H9 (cell line): Measurements from ENCODE around the gene SLC9A2. TPM values are rescaled to one million over a fixed set of nuclear protein-coding genes. Genes with fewer than 3 reads are reported as not detected.

Source experiments
- DNase-seq: peaks from one replicate; pipeline ENCODE4 v3.0.0-alpha.2; 2017
- H2AFZ ChIP-seq: one replicate; pipeline ENCODE4 v1.6.1; 2013; ENCODE audit warnings: mild to moderate bottlenecking, low read length, control low read depth, moderate library complexity
- H2AK5ac ChIP-seq: 2 replicates; pipeline ENCODE4 v1.6.1; 2013; ENCODE audit warnings: low read length, control low read depth, mixed read lengths; ENCODE audit not compliant: insufficient read length
- H2BK120ac ChIP-seq: one replicate; pipeline ENCODE4 v1.6.1; 2013; ENCODE audit warnings: low read depth, mild to moderate bottlenecking, low read length, control low read depth, inconsistent platforms; ENCODE audit not compliant: poor library complexity, severe bottlenecking
- H2BK12ac ChIP-seq: 2 replicates; pipeline ENCODE4 v1.6.1; 2013; ENCODE audit warnings: low read length, control low read depth, mixed read lengths, low read depth; ENCODE audit not compliant: insufficient read length
- H2BK15ac ChIP-seq: 2 replicates; pipeline ENCODE4 v1.6.1; 2013; ENCODE audit warnings: low read depth, low read length, control low read depth
- H2BK20ac ChIP-seq: one replicate; pipeline ENCODE4 v1.6.1; 2013; ENCODE audit warnings: low read depth, mild to moderate bottlenecking, low read length, control low read depth, inconsistent platforms; ENCODE audit not compliant: poor library complexity, severe bottlenecking
- H2BK5ac ChIP-seq: 2 replicates; pipeline ENCODE4 v1.6.1; 2013; ENCODE audit warnings: low read length, control low read depth, mixed read lengths; ENCODE audit not compliant: insufficient read length
- H3K14ac ChIP-seq: 2 replicates; pipeline ENCODE4 v1.6.1; 2013; ENCODE audit warnings: low read length, control low read depth; ENCODE audit not compliant: insufficient read depth
- H3K18ac ChIP-seq: 2 replicates; pipeline ENCODE4 v1.6.1; 2013; ENCODE audit warnings: low read depth, mild to moderate bottlenecking, mixed read lengths, low read length, control low read depth; ENCODE audit not compliant: insufficient read length
- H3K23ac ChIP-seq: 2 replicates; pipeline ENCODE4 v1.6.1; 2013; ENCODE audit warnings: low read length, control low read depth, mixed read lengths, low read depth; ENCODE audit not compliant: insufficient read length
- H3K23me2 ChIP-seq: 2 replicates; pipeline ENCODE4 v1.6.1; 2013; ENCODE audit warnings: low read depth, mild to moderate bottlenecking, mixed read lengths, low read length, control low read depth; ENCODE audit not compliant: insufficient read length, poor library complexity, severe bottlenecking
- H3K27ac ChIP-seq: 2 replicates; pipeline ENCODE4 v1.5.1; 2013; ENCODE audit warnings: low read length, control low read depth, mixed read lengths, low read depth; ENCODE audit not compliant: insufficient read length
- H3K27me3 ChIP-seq: 2 replicates; pipeline ENCODE4 v1.6.1; 2013; ENCODE audit warnings: low read length, control low read depth, inconsistent platforms; ENCODE audit not compliant: insufficient read depth
- H3K4ac ChIP-seq: 2 replicates; pipeline ENCODE4 v1.6.1; 2013; ENCODE audit warnings: low read depth, mild to moderate bottlenecking, control low read depth, inconsistent platforms, low read length, moderate library complexity
- H3K4me1 ChIP-seq: 2 replicates; pipeline ENCODE4 v1.6.1; 2013; ENCODE audit warnings: low read length, control low read depth, inconsistent platforms; ENCODE audit not compliant: insufficient read depth
- H3K4me2 ChIP-seq: 2 replicates; pipeline ENCODE4 v1.6.1; 2013; ENCODE audit warnings: low read length, control low read depth, mixed read lengths; ENCODE audit not compliant: insufficient read length, insufficient read depth
- H3K56ac ChIP-seq: 2 replicates; pipeline ENCODE4 v1.6.1; 2013; ENCODE audit warnings: low read depth, mild to moderate bottlenecking, mixed read lengths, low read length, control low read depth; ENCODE audit not compliant: insufficient read length
- H3K79me1 ChIP-seq: 2 replicates; pipeline ENCODE4 v1.6.1; 2013; ENCODE audit warnings: low read depth, mild to moderate bottlenecking, moderate library complexity, low read length, control low read depth, inconsistent platforms; ENCODE audit not compliant: insufficient read depth, poor library complexity, severe bottlenecking
- H3K79me2 ChIP-seq: 2 replicates; pipeline ENCODE4 v1.6.1; 2013; ENCODE audit warnings: low read length, control low read depth, inconsistent platforms; ENCODE audit not compliant: insufficient read depth
- H3K9ac ChIP-seq: 2 replicates; pipeline ENCODE4 v1.6.1; 2013; ENCODE audit warnings: low read length, control low read depth, mixed read lengths; ENCODE audit not compliant: insufficient read length; ENCODE audit errors: extremely low read depth
- H3K9me3 ChIP-seq: one replicate; pipeline ENCODE4 v1.6.1; 2013; ENCODE audit warnings: low read depth, low read length, inconsistent platforms; ENCODE audit not compliant: control insufficient read depth
- H3T11ph ChIP-seq: one replicate; pipeline ENCODE4 v1.6.1; 2013; ENCODE audit warnings: mild to moderate bottlenecking, low read length, control low read depth, inconsistent platforms
- H4K20me1 ChIP-seq: one replicate; pipeline ENCODE4 v1.6.1; 2013; ENCODE audit not compliant: control insufficient read depth, insufficient read length, insufficient read depth
- H4K5ac ChIP-seq: 2 replicates; pipeline ENCODE4 v1.6.1; 2013; ENCODE audit warnings: low read depth, mild to moderate bottlenecking, mixed read lengths, low read length, control low read depth; ENCODE audit not compliant: insufficient read length
- H4K8ac ChIP-seq: replicated peaks from 2 replicates; pipeline ENCODE4 v1.6.1; 2013; ENCODE audit warnings: low read length, control low read depth, mixed read lengths, low read depth; ENCODE audit not compliant: insufficient read length
- H4K91ac ChIP-seq: 2 replicates; pipeline ENCODE4 v1.6.1; 2013; ENCODE audit warnings: low read depth, mild to moderate bottlenecking, moderate library complexity, mixed read lengths, low read length, control low read depth; ENCODE audit not compliant: insufficient read length
- H3K27ac Mint-ChIP-seq, 3 experiments: 2 replicates in 2 of 3; 3 replicates in 1 of 3; pipeline ENCODE4 v1.8.0; 2020 to 2021; ENCODE audit warnings: mixed read lengths in 3 of 3, mild to moderate bottlenecking in 1 of 3, moderate library complexity in 1 of 3
- H3K27me3 Mint-ChIP-seq: 2 replicates; pipeline ENCODE4 v1.8.0; 2021; ENCODE audit warnings: low read depth, mild to moderate bottlenecking, moderate library complexity, mixed read lengths
- H3K36me3 Mint-ChIP-seq, 3 experiments: 2 replicates in 2 of 3; 3 replicates in 1 of 3; pipeline ENCODE4 v1.8.0; 2020 to 2021; ENCODE audit warnings: low read depth in 3 of 3, mixed read lengths in 3 of 3; ENCODE audit not compliant: insufficient read depth in 1 of 3
- H3K4me1 Mint-ChIP-seq, 2 experiments: 2 replicates each; pipeline ENCODE4 v1.8.0; 2020; ENCODE audit warnings: mixed read lengths in 2 of 2
- H3K4me3 Mint-ChIP-seq, 2 experiments: 2 replicates in 1 of 2; 3 replicates in 1 of 2; pipeline ENCODE4 v1.8.0; 2020 to 2021; ENCODE audit warnings: mild to moderate bottlenecking in 2 of 2, mixed read lengths in 2 of 2, moderate library complexity in 1 of 2
- H3K9me3 Mint-ChIP-seq, 2 experiments: 2 replicates in 1 of 2; 3 replicates in 1 of 2; pipeline ENCODE4 v1.8.0; 2020; ENCODE audit warnings: mild to moderate bottlenecking in 2 of 2, mixed read lengths in 2 of 2, moderate library complexity in 1 of 2
- WGBS: extraction: QIAGEN DNeasy Blood & Tissue Kit; methylation state at CpG from one replicate; pipeline ENCODE4 v1.1.7; 2013; ENCODE audit warnings: missing lambda C conversion rate, low lambda C conversion rate, mixed read lengths; ENCODE audit not compliant: insufficient read length; ENCODE audit errors: extremely low coverage; 5-methylcytosine and 5-hydroxymethylcytosine counted together
- total RNA-seq: library from RNA; stranded (reverse); gene quantifications from 2 replicates; pipeline ENCODE4 v1.2.1, GENCODE V29; 2021
- TF ChIP-seq, protein P1 (sequence below): fragments of 200-600 bp; sonication (generic); conservative IDR thresholded peaks from 3 replicates; pipeline ENCODE4 v1.8.0; 2021; ENCODE audit warnings: antibody characterized with exemption, mild to moderate bottlenecking

SLC9A2 gene
- total RNA-seq, 1 experiment from 2014 or later, result 0.04 TPM

DNA sequence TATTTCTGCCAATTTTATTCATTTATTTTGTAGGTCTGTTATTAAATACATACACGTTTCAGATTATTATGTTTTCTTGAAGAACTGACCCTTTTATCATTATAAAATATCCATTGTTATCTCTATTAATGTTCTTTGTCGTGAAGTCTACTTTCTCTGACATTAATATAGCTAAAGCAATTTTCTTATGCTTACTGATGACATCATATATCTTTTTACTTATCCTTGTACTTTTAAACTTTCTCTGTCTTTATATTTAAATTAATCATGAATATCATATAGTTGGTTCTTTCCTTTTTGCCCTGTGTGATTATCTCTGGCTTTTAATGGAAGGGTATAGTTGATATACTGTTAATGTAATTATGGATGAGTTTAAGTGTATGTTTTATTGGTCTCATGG lies 36.5 kb upstream of the SLC9A2 start:
- peaks cover 0 to 2% of the 10 kb centered on the region in 2 experiments; a peak in 2 of 5 replicates for H3K9me3 Mint-ChIP-seq
- H3K9ac ChIP-seq, result no peak overlapping the region

More for the DNA sequence above, 36.5 kb upstream of the SLC9A2 start:
- no peak overlapping the region for H2AFZ ChIP-seq
- H3K27ac ChIP-seq, result no peak overlapping the region
- H2AK5ac ChIP-seq, result no peak overlapping the region
- H3K23ac ChIP-seq, result no peak overlapping the region
- no peak overlapping the region for H3K4ac ChIP-seq
- no peak overlapping the region for H2BK12ac ChIP-seq
- H2BK15ac ChIP-seq, result no peak overlapping the region
- TF ChIP-seq, protein P1, sequence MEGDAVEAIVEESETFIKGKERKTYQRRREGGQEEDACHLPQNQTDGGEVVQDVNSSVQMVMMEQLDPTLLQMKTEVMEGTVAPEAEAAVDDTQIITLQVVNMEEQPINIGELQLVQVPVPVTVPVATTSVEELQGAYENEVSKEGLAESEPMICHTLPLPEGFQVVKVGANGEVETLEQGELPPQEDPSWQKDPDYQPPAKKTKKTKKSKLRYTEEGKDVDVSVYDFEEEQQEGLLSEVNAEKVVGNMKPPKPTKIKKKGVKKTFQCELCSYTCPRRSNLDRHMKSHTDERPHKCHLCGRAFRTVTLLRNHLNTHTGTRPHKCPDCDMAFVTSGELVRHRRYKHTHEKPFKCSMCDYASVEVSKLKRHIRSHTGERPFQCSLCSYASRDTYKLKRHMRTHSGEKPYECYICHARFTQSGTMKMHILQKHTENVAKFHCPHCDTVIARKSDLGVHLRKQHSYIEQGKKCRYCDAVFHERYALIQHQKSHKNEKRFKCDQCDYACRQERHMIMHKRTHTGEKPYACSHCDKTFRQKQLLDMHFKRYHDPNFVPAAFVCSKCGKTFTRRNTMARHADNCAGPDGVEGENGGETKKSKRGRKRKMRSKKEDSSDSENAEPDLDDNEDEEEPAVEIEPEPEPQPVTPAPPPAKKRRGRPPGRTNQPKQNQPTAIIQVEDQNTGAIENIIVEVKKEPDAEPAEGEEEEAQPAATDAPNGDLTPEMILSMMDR, result no peak
- H3K9me3 ChIP-seq, result no peaks in the 10 kb centered on the region
- no peaks in the 10 kb centered on the region for H3K79me1 ChIP-seq
- no peak overlapping the region for H4K8ac ChIP-seq
- no peak overlapping the region for H3K56ac ChIP-seq
- WGBS, result no CpG with 5 or more reads among the region's 2 CpGs
- no peak for DNase-seq
- no peak overlapping the region for H4K91ac ChIP-seq
- no peak overlapping the region for H3T11ph ChIP-seq
- no peaks in the 10 kb centered on the region for H3K23me2 ChIP-seq
- H3K27ac Mint-ChIP-seq, result no peak overlapping the region
- peaks cover 4% of the 10 kb centered on the region; the same call in 1 of the 2 replicates for H3K4me1 ChIP-seq
- no peak overlapping the region for H3K18ac ChIP-seq
- H2BK120ac ChIP-seq, result no peak overlapping the region
- H3K4me2 ChIP-seq, result no peak overlapping the region
- H3K4me1 Mint-ChIP-seq, result peaks cover 12% of the 10 kb centered on the region in 2 experiments
- H4K5ac ChIP-seq, result no peak overlapping the region
- no peak overlapping the region for H2BK20ac ChIP-seq
- H2BK5ac ChIP-seq, result no peak overlapping the region
- no peaks in the 10 kb centered on the region; a peak in 1 of 7 replicates for H3K36me3 Mint-ChIP-seq
- H3K4me3 Mint-ChIP-seq, result no peak overlapping the region
- H3K27me3 ChIP-seq, result no peaks in the 10 kb centered on the region
- H3K79me2 ChIP-seq, result no peaks in the 10 kb centered on the region
- H3K14ac ChIP-seq, result no peak overlapping the region
- H3K27me3 Mint-ChIP-seq, result no peaks in the 10 kb centered on the region; the same call in 1 of the 2 replicates
- no peaks in the 10 kb centered on the region for H4K20me1 ChIP-seq
